ENCODE results near the gene JARID2. TPM values are rescaled to one million over a fixed set of nuclear protein-coding genes. Genes with fewer than 3 reads are reported as not detected.

JARID2 gene
- total RNA-seq, 1 donor from 2014 or later: 65.6 TPM

DNA sequence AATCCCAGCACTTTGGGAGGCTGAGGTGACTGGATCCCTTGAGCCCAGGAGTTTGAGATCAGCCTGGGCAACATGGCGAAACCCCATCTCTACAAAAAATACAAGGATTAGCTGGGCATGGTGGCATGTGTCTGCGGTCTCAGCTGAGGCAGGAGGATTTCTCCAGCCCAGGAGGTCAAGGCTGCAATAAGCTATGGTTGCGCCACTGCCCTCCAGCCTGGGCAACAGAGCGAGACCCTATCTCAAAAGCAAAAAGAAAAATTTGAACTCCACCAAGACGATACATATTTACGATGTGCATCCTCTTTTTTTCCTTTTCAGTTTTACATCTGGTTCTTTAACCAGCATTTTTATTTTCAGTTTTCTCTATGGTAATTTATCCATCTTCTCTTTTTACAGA, 162.1 kb downstream of the JARID2 start:
- Mint-ChIP-seq H3K4me1 (ENCODE audit: low read depth) (peaks cover 47% of the 10 kb centered on the region), H3K4me3 (ENCODE audit: low read depth) (no peak overlapping the region), H3K27me3 (no peaks in the 10 kb centered on the region), H3K9me3 (ENCODE audit: low read depth) (no peaks in the 10 kb centered on the region), H3K27ac (no peak overlapping the region), H3K36me3 (ENCODE audit: insufficient read depth) (peaks cover 13% of the 10 kb centered on the region)
- no peak for TF ChIP-seq CTCF (IDR thresholded peaks at IDR 0.05; ENCODE audit: unreplicated experiment)
- no peak for DNase-seq (ENCODE audit: low spot score, unreplicated experiment)

- peaks cover 42% of the 10 kb centered on the region for H3K4me1 Mint-ChIP-seq (ENCODE audit: low read depth)
- no peaks in the 10 kb centered on the region for H3K9me3 Mint-ChIP-seq (ENCODE audit: low read depth)
- no peak overlapping the region for H3K27ac Mint-ChIP-seq
- TF ChIP-seq CTCF (IDR thresholded peaks at IDR 0.05; ENCODE audit: unreplicated experiment): no peak
- H3K4me3 Mint-ChIP-seq (ENCODE audit: low read depth): no peak overlapping the region
- no peaks in the 10 kb centered on the region for H3K27me3 Mint-ChIP-seq
- peaks cover 14% of the 10 kb centered on the region for H3K36me3 Mint-ChIP-seq (ENCODE audit: insufficient read depth)
- no peak for DNase-seq (ENCODE audit: low spot score, unreplicated experiment)
These were observed 162.9 kb downstream of the JARID2 start for GRCh38 chr6:15408758-15409157.

DNA sequence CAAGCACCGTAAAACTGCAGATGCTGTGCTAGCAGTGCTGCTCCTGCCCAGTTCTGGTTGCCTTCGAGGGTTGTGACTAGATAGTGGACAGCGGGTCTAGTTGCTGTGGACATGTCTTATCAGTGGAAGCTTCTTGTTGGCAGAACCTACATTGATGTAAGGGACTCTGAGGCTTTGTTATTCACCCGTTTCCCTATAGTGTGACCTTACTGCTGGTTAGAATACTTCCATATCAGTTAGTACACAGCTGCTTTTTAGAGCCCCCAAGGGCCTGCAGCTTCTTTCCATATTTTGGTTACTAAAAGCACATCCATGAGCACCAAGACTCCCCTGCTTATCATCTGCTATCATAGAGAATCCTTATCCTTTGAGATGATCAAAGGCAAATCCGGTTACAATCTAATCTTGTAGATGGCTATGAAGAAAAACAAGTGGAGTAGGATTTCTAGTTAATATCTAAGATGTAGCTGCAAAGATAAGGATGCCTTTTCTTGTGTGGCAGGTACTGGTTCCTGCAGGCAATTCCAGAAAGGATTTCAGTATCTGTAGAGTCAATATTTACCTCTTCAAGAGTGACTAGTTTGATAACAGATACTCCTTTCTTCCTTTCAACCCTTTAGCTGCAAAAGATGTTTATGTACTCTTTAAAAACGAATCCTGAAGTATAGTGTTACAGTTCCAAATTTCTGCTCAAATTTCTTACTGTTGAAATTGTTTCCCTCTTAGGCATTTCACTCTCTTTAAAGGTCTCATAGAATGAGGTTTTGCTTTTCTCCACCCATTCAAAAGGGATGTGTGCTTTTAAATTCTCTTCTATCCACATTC, 163.6 kb downstream of the JARID2 start:
- no peak for DNase-seq (ENCODE audit: low spot score, unreplicated experiment)
- Mint-ChIP-seq H3K4me1 (ENCODE audit: low read depth) (peaks cover 36% of the 10 kb centered on the region), H3K4me3 (ENCODE audit: low read depth) (no peak overlapping the region), H3K27me3 (no peaks in the 10 kb centered on the region), H3K27ac (peak overlapping the region; percentile 76), H3K36me3 (ENCODE audit: insufficient read depth) (peaks cover 21% of the 10 kb centered on the region), H3K9me3 (ENCODE audit: low read depth) (peaks cover 2% of the 10 kb centered on the region)
- TF ChIP-seq CTCF (IDR thresholded peaks at IDR 0.05; ENCODE audit: unreplicated experiment): no peak

DNA sequence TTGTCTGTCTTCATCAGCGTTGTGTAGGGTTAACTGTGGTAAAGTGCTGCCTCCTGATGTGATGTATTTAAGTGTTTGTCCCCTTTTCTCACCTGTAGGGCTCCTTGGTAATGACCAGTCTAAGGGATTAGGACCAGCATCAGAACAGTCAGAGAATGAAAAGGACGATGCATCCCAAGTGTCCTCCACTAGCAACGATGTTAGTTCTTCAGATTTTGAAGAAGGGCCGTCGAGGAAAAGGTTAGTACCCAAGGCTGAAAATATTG, 164.2 kb downstream of the JARID2 start:
- Mint-ChIP-seq H3K36me3 (ENCODE audit: insufficient read depth) (peaks cover 25% of the 10 kb centered on the region), H3K9me3 (ENCODE audit: low read depth) (peaks cover 3% of the 10 kb centered on the region), H3K27ac (peak overlapping the region; percentile 76), H3K4me1 (ENCODE audit: low read depth) (peaks cover 31% of the 10 kb centered on the region), H3K4me3 (ENCODE audit: low read depth) (no peak overlapping the region), H3K27me3 (no peaks in the 10 kb centered on the region)
- no peak for TF ChIP-seq CTCF (IDR thresholded peaks at IDR 0.05; ENCODE audit: unreplicated experiment)
- DNase-seq (ENCODE audit: low spot score, unreplicated experiment): no peak

DNA sequence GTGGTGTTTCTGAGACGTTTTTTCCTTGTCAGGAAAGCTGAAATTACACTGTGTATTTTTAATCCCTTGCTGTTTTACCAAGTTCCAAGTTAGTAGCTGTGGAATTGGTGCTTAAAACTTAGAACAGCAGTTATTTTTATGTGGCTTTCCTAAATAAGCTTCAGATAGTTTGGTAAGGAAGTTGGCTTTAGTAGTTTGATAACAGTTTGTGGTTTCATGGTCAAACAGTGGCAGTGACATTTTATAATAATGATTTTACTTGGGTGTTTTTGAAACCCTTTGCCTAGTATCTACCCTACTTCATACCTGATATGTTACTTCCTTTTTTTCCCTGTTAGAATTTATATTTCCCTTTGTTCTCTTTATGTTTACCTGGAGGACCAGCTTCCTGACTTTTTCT, 164.9 kb downstream of the JARID2 start:
- no peak overlapping the region for H3K4me3 Mint-ChIP-seq (ENCODE audit: low read depth)
- H3K4me1 Mint-ChIP-seq (ENCODE audit: low read depth): peaks cover 26% of the 10 kb centered on the region
- no peak for DNase-seq (ENCODE audit: low spot score, unreplicated experiment)
- no peak overlapping the region for H3K27ac Mint-ChIP-seq
- no peak for TF ChIP-seq CTCF (IDR thresholded peaks at IDR 0.05; ENCODE audit: unreplicated experiment)
- H3K27me3 Mint-ChIP-seq: no peaks in the 10 kb centered on the region
- H3K36me3 Mint-ChIP-seq (ENCODE audit: insufficient read depth): peaks cover 25% of the 10 kb centered on the region
- H3K9me3 Mint-ChIP-seq (ENCODE audit: low read depth): peaks cover 3% of the 10 kb centered on the region

Data from progenitor cell of endocrine pancreas (in vitro differentiated cells).